ENCODE data around the gene FAM120A. TPM values are rescaled to one million over a fixed set of nuclear protein-coding genes. Genes with fewer than 3 reads are reported as not detected.

The FAM120A gene, protein sequence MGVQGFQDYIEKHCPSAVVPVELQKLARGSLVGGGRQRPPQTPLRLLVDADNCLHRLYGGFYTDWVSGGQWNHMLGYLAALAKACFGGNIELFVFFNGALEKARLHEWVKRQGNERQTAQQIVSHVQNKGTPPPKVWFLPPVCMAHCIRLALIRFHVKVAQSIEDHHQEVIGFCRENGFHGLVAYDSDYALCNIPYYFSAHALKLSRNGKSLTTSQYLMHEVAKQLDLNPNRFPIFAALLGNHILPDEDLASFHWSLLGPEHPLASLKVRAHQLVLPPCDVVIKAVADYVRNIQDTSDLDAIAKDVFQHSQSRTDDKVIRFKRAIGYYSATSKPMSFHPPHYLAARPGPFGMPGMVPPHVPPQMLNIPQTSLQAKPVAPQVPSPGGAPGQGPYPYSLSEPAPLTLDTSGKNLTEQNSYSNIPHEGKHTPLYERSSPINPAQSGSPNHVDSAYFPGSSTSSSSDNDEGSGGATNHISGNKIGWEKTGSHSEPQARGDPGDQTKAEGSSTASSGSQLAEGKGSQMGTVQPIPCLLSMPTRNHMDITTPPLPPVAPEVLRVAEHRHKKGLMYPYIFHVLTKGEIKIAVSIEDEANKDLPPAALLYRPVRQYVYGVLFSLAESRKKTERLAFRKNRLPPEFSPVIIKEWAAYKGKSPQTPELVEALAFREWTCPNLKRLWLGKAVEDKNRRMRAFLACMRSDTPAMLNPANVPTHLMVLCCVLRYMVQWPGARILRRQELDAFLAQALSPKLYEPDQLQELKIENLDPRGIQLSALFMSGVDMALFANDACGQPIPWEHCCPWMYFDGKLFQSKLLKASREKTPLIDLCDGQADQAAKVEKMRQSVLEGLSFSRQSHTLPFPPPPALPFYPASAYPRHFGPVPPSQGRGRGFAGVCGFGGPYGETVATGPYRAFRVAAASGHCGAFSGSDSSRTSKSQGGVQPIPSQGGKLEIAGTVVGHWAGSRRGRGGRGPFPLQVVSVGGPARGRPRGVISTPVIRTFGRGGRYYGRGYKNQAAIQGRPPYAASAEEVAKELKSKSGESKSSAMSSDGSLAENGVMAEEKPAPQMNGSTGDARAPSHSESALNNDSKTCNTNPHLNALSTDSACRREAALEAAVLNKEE
- total RNA-seq (10 to 100 TPM; 76.9 to 83.6 TPM), total RNA-seq (151 to 188 reads per million in 2 donors)

DNA sequence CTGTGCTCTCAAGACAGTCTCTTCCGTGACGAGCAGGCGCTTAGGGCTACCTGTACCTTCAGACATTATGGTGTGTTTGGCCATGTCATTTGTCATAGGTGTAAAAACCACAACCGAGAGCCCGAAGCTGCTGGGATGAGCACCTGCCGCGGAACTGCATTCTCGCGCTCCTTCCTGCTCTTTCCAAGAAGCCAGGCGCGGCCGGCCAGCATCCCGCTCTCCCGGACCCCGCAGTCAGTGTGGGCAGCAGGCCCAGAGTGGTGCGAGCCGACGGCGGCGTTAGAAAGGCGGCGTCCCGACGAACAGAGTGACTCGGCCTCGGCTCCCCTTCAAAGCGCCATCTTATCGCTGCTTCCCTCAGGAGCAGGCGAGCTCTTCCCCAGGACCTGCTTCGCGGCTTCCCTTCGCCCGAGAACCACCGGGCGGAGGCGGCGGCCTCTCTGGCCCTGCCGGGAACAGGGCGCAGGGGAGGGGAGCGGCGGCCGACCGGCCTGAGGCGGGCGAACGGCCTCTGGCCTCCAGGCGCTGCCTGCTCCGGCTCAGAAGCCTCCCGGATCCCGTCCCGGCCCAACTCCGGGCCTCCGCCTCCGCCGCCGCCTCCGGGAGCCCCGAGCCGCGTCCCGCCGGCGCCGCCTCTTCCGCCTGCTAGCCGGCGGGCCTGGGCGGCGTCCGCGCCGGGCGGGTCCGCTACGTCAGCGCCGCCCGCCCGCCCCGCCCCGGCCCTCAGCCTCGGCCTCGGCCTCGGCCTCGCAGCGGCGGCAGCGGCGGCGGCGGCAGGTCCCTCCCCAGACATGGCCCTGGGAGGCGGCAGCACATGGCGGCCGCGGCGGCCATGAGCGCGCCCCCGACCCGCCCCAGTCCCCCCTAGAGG, at the start of gene FAM120A:
FAM120A (plus strand) TSS at position 741 of the 871 bp plus-strand sequence. CDS start 231 bp downstream, outside the sequence.
- H3K4me3 Mint-ChIP-seq = peak within 1 kb of the TSS; percentile 99
- peak; percentile 78 for ATAC-seq
- H3K27me3 Mint-ChIP-seq = no peaks in the 10 kb centered on the region
- H3K36me3 Mint-ChIP-seq (ENCODE audit: low read depth) = peaks cover 13% of the 10 kb centered on the region
- no peaks in the 10 kb centered on the region for H3K9me3 ChIP-seq (ENCODE audit: control insufficient read depth, low read length, poor library complexity, severe bottlenecking)
- peak within 1 kb of the TSS; percentile 97 for H3K27ac Mint-ChIP-seq
- H3K4me1 Mint-ChIP-seq = peaks cover 25% of the 10 kb centered on the region
- DNase-seq = peak; percentile 63 to 80 (median 76)

- no peaks in the 10 kb centered on the region for H3K36me3 Mint-ChIP-seq (ENCODE audit: low read depth)
- H3K27ac Mint-ChIP-seq = no peak overlapping the region
Observed at GRCh38 chr9:93406371-93406770, 45.1 kb upstream of the FAM120A start.

DNA sequence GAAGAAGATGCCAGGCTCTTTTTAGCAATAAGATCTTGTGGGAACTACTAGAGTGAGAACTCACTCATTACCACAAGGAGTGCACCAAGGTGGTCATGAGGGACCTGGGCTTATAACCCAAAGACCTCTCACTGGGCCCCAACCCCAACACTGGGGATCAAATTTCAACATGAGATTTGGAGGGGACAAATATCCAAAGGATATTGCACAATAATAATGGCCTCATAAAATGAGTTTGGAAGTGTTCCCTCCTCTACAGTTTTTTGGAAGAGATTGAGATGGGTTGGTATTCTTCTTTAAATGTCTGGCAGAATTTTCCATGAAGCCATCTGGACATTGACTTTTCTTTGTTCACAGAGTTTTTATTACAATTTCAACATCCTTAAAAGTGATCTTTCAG, 38.0 kb upstream of the FAM120A start:
- H3K4me1 Mint-ChIP-seq = no peaks in the 10 kb centered on the region
- H3K4me3 Mint-ChIP-seq = no peak overlapping the region
- ATAC-seq (no peak), DNase-seq (no peak)
- no peaks in the 10 kb centered on the region for H3K36me3 Mint-ChIP-seq (ENCODE audit: low read depth)
- peaks cover 8% of the 10 kb centered on the region for H3K9me3 ChIP-seq (ENCODE audit: control insufficient read depth, low read length, poor library complexity, severe bottlenecking)
- peaks cover 20% of the 10 kb centered on the region for H3K27me3 Mint-ChIP-seq
- H3K27ac Mint-ChIP-seq = no peak overlapping the region

More at GRCh38 chr9:93406371-93406770, 45.1 kb upstream of the FAM120A start:
- ATAC-seq (no peak), DNase-seq (no peak)
- peaks cover 2% of the 10 kb centered on the region for H3K4me1 Mint-ChIP-seq
- H3K9me3 ChIP-seq (ENCODE audit: control insufficient read depth, low read length, poor library complexity, severe bottlenecking) = no peaks in the 10 kb centered on the region
- H3K4me3 Mint-ChIP-seq = no peak overlapping the region
- H3K27me3 Mint-ChIP-seq = peaks cover 20% of the 10 kb centered on the region

GRCh38 chr9:93415176-93415690, 36.3 kb upstream of the FAM120A start:
- no peak overlapping the region for H3K4me3 Mint-ChIP-seq
- H3K4me1 Mint-ChIP-seq = no peaks in the 10 kb centered on the region
- DNase-seq = no peak
- H3K36me3 Mint-ChIP-seq (ENCODE audit: low read depth) = no peaks in the 10 kb centered on the region
- no peak for ATAC-seq
- H3K27ac Mint-ChIP-seq = no peak overlapping the region
- H3K9me3 ChIP-seq (ENCODE audit: control insufficient read depth, low read length, poor library complexity, severe bottlenecking) = peaks cover 17% of the 10 kb centered on the region
- peaks cover 18% of the 10 kb centered on the region for H3K27me3 Mint-ChIP-seq

DNA sequence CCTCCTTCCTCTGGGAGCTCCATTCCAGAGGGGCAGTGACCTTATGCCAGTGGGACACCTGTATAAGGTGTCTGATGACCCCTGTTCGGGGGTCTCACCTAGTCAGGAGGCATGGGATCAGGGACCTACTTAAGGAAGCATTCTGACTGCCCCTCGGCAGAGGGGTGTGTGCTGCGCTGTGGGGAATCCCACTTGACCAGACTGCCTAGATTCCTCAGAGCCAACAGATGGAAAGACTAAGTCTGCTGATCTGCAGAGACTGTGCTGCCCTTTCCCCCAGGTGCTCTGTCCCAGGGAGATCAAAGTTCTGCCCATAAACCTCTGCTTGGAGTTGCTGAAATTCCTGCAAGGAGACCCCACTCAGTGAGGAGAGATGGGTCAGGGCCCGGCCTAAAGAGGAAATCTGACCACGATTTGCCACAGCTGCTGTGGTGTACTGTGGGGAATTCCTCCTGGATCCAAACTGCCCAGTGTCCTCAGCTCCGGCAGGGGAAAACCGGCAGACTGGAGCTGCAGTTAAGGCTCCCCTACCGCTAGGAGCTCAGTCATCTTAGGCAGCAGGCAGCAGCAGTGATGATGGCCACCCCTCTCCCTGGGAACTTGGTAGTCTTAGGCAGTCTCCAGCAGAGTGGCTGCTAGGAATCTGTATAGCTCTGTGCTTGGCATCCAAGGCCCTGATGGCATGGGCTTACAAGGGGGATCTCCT, 34.8 kb upstream of the FAM120A start:
- H3K9me3 ChIP-seq (ENCODE audit: control insufficient read depth, low read length, poor library complexity, severe bottlenecking) = peaks cover 17% of the 10 kb centered on the region
- H3K27ac Mint-ChIP-seq = no peak overlapping the region
- ATAC-seq = no peak
- no peak for DNase-seq
- H3K36me3 Mint-ChIP-seq (ENCODE audit: low read depth) = peaks cover 2% of the 10 kb centered on the region
- H3K4me3 Mint-ChIP-seq = no peak overlapping the region
- no peaks in the 10 kb centered on the region for H3K4me1 Mint-ChIP-seq
- H3K27me3 Mint-ChIP-seq = peaks cover 15% of the 10 kb centered on the region

DNA sequence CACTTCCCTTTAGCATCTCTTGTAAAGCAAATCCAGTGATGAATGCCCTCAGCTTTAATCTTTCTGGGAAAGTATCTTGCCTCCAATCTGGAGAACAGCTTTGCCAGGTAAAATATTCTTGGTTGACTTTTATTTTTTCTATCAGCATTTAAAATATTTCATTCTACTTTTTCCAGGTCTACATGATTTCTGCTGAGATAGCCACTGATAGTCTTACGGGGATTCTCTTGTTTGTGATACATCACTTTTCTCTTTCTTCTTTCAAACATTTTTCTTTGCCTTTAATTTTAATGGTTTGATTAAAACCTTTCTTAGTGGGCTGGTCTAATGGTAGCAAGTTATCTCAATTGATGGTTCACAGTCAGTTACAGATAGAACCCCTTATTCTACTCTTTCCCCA, 33.9 kb upstream of the FAM120A start:
- no peak for ATAC-seq
- no peaks in the 10 kb centered on the region for H3K4me1 Mint-ChIP-seq
- peaks cover 15% of the 10 kb centered on the region for H3K27me3 Mint-ChIP-seq
- H3K27ac Mint-ChIP-seq = no peak overlapping the region
- DNase-seq = no peak
- H3K9me3 ChIP-seq (ENCODE audit: control insufficient read depth, low read length, poor library complexity, severe bottlenecking) = peaks cover 17% of the 10 kb centered on the region
- H3K4me3 Mint-ChIP-seq = no peak overlapping the region
- H3K36me3 Mint-ChIP-seq (ENCODE audit: low read depth) = peaks cover 2% of the 10 kb centered on the region

- no peak for DNase-seq
- peaks cover 17% of the 10 kb centered on the region for H3K9me3 ChIP-seq (ENCODE audit: control insufficient read depth, low read length, poor library complexity, severe bottlenecking)
- Mint-ChIP-seq H3K27me3 (peaks cover 28% of the 10 kb centered on the region), H3K4me3 (no peak overlapping the region), H3K27ac (no peak overlapping the region), H3K36me3 (ENCODE audit: low read depth) (peaks cover 2% of the 10 kb centered on the region), H3K4me1 (no peaks in the 10 kb centered on the region)
- ATAC-seq = no peak
Observed at GRCh38 chr9:93419023-93419422, 32.5 kb upstream of the FAM120A start.

DNA sequence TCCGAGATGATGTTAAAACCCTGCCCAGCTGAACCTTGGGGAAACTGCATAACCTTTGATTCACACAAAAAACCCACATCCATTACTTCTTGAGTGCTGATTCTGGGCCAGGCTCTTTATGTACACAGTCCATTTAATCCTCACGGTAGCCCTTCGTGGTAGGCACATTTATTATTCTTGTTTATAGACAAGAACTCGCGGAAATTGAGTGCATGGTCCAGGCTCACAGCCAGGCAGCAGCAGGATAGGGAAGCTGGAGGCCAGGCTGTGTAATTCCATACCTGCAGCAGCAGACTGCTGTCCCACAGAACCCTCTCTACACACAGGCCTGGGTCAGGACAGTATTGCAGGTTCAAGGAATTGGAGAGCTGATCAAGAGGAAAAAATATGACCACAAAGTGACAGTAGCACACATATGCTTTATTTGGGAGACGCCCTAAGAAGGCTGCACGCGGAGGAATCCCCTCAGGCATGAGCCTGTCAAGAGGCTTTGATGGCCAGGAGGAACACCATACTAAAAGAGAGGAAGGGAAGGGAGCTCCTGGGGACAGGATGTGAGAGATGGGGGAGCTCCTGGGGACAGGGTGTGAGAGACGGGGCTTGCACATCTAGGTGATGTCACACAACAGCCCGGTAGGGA, 28.4 kb upstream of the FAM120A start:
- H3K4me1 Mint-ChIP-seq = no peaks in the 10 kb centered on the region
- no peak overlapping the region for H3K4me3 Mint-ChIP-seq
- H3K27me3 Mint-ChIP-seq = peaks cover 38% of the 10 kb centered on the region
- ATAC-seq (no peak), DNase-seq (no peak)
- peaks cover 9% of the 10 kb centered on the region for H3K9me3 ChIP-seq (ENCODE audit: control insufficient read depth, low read length, poor library complexity, severe bottlenecking)
- no peak overlapping the region for H3K27ac Mint-ChIP-seq
- peaks cover 2% of the 10 kb centered on the region for H3K36me3 Mint-ChIP-seq (ENCODE audit: low read depth)

- no peaks in the 10 kb centered on the region for H3K9me3 ChIP-seq (ENCODE audit: control insufficient read depth, low read length, poor library complexity, severe bottlenecking)
- no peak overlapping the region for H3K27ac Mint-ChIP-seq
- ATAC-seq (no peak), DNase-seq (no peak)
- H3K27me3 Mint-ChIP-seq = peaks cover 43% of the 10 kb centered on the region
- peaks cover 6% of the 10 kb centered on the region for H3K4me1 Mint-ChIP-seq
- H3K4me3 Mint-ChIP-seq = no peak overlapping the region
- H3K36me3 Mint-ChIP-seq (ENCODE audit: low read depth) = no peaks in the 10 kb centered on the region
Observed at GRCh38 chr9:93427655-93428379, 23.7 kb upstream of the FAM120A start.

GRCh38 chr9:93431539-93432105, 19.9 kb upstream of the FAM120A start:
- H3K4me1 Mint-ChIP-seq = peaks cover 11% of the 10 kb centered on the region
- ATAC-seq = no peak
- H3K27me3 Mint-ChIP-seq = peaks cover 19% of the 10 kb centered on the region
- no peaks in the 10 kb centered on the region for H3K9me3 ChIP-seq (ENCODE audit: control insufficient read depth, low read length, poor library complexity, severe bottlenecking)
- H3K4me3 Mint-ChIP-seq = no peak overlapping the region
- H3K36me3 Mint-ChIP-seq (ENCODE audit: low read depth) = peaks cover 2% of the 10 kb centered on the region
- no peak for DNase-seq
- peak overlapping the region; percentile 9 for H3K27ac Mint-ChIP-seq

DNA sequence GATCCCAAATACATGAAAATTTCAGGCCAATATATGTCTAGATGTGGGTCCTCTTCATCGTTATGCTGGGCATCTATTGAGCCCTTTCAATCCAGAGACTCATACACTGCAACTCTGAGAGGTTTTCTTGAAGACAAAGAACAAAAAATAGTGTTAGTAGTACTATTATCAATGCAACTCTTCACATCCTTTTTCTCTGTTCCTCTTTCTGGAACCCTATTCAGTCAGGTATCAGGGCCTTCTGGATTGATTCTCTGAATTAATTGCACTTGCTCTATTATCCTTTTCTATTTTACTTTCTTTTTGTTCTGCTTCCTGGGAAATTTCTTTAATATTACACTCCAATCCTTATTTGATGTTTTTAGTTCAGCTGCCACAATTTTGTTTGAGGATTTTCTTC, 18.5 kb upstream of the FAM120A start:
- peaks cover 11% of the 10 kb centered on the region for H3K4me1 Mint-ChIP-seq
- no peak overlapping the region for H3K4me3 Mint-ChIP-seq
- H3K27ac Mint-ChIP-seq = no peak overlapping the region
- ATAC-seq (no peak), DNase-seq (no peak)
- H3K9me3 ChIP-seq (ENCODE audit: control insufficient read depth, low read length, poor library complexity, severe bottlenecking) = no peaks in the 10 kb centered on the region
- peaks cover 3% of the 10 kb centered on the region for H3K36me3 Mint-ChIP-seq (ENCODE audit: low read depth)
- peaks cover 15% of the 10 kb centered on the region for H3K27me3 Mint-ChIP-seq
